HG03558 (cell line): ENCODE results near the gene MED25.
A peak's percentile ranks its signal among the peaks of the same experiment; 100 is the strongest.

ENCODE experiments used
- ATAC-seq: cut with Tn5 transposase; IDR thresholded peaks from one replicate; pipeline ENCODE4 v1.9.1; 2021; ENCODE audit warnings: moderate number of reproducible peaks; ENCODE audit not compliant: unreplicated experiment; ENCODE audit errors: extremely low read depth

MED25 gene

DNA sequence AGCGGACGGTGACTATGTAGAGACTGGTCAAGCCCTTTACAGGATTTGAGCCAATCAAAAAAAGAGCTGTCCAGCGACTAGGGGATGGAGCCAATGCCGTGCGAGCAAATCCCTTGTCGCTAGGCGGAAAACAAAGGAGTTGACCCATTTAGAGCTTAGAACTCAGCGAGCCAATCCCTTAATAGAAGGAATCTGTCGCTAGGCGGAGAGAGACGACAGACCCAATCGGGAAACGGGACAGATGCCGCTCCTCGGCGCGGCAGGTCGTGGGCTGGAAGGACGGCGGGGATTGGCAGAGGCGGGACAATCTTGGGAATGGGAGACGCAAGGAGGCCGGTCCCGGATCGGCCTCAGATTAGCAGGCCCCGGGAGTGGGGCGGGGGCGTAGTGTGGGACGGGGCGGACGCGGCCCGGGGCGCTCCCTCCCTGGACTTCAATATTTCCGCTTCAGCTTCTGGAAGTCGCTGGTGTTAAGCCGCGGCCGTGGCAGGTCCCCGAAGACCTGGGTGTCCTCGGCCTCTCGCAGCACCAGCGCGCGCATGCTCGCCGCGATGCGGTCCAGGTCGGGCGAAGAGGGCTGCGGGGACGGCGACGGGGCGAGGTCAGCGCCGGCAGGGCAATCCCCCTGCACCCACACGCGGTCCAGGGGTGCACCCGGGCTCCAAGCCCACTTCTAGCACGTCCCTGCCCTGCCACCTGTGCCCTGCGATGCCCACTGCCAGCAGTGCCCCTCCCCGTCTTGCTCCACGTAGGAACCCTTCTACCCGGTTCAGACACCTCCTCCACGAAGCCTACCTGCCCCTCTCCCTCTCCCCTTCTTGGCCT, 51.6 kb downstream of the MED25 start:
- ATAC-seq: no peak

DNA sequence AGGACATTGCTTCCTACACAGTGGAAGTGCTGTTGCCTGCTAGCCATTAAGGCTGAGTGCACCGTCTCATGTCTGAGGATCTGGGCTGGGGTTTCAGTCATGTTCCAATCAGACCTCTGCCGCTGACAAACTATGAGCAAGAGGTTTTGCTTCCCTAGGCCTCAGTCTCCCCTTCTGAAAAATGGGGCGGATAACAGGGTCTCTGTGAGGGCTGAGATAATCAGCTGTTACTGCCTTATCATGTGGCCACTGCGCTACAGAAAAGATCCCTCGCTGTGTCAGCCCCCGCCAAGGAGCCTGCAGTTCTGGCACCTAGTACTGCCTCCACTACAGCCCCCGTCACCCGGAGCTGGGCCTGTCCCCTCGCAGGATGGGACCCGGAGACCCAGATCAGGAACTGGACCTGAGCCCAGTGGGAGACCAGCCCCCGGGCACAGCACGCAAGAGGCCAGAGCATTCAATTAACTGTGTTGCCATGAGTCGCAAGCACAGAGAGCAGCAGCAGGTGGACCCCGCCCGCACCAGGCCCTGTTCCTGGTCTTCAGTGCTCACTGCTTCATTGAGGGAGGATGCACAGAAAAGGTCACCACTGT, 52.3 kb downstream of the MED25 start:
- ATAC-seq: no peak

GRCh38 chr19:49871349-49871985, 53.4 kb downstream of the MED25 start:
- ATAC-seq: no peak

DNA sequence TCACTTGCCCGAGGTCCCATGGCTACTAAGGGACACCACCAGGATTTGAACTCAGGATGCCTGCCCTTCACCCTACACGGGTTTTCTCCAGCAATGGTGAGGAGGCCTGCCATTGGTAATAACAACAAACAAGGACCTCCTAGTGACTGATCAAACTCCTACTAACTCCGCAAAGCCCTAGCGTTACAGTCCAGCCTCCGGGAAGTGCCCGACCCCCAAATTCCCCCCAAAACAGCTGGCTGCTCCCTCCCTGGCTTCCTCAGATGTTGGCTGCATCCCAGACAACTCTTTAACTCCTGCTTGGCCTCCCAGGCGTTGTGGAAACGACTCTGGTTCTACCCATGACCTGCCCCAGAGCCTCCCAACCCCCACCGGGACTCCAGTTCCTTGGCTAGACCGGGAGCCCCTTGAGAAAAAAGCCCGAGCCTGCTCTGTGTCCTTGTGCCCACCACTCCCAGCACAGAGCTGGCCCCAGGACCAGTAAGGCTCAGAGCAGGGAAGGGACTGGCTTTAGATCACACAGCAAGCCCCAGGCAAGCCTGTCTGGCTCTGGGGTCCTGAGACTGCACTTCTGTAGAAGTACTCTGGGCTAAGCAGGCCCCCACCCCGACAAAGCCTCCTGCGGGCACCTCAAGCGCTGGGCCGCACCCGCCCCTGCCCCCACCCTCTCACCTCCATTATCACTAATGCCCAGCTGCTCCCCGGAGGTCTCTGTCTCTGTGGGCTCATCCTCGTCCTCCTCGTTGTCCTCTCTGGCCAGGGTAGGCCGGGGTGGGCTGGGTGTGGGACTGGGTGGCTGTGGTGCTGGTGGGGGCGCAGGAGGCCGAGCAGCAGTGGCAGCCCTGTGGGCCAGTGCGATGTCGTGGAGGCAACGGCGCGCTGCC, 54.4 kb downstream of the MED25 start:
- ATAC-seq: no peak

DNA sequence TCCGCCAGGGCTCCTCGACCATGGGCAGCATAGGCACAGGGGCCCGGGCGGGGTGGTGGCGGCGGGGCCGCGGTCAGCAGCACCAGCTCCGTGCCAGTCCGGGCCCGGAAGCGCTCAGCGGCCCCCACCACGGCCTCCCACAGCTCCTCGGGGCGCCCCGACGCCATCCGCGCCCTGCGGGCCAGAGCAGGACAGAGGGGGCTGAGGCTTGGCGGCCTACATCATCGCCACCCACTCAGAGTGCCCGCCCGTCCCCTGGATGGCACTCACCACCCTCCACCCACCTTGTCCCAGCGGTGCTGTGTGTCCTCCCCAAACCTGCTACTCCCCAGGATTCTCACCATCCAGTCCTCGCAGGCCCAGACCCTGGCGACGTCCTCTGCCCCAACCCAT, 55.0 kb downstream of the MED25 start:
- ATAC-seq: no peak

GRCh38 chr19:49873834-49874233, 55.7 kb downstream of the MED25 start:
- ATAC-seq: no peak

- ATAC-seq: no peak
These were observed 56.5 kb downstream of the MED25 start for GRCh38 chr19:49874503-49875157.

DNA sequence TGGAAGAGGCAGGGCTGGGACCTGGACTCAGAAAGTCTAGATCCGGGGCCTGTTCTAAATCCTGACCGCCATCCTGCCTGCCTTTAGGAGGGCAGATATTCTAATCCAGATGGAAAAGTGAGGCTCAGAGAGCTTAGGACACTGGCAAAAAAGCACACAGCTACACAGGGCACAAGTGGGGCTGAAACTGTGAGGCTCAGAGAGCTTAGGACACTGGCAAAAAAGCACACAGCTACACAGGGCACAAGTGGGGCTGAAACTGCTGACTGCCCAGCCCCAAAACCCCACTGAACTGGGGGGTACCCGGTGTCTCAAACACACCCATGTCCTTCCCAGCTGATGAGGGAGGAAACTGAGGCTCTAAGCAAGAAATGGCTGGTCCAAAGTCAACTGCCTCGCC, 57.1 kb downstream of the MED25 start:
- ATAC-seq: no peak

GRCh38 chr19:49875857-49876421, 57.9 kb downstream of the MED25 start:
- no peak for ATAC-seq

DNA sequence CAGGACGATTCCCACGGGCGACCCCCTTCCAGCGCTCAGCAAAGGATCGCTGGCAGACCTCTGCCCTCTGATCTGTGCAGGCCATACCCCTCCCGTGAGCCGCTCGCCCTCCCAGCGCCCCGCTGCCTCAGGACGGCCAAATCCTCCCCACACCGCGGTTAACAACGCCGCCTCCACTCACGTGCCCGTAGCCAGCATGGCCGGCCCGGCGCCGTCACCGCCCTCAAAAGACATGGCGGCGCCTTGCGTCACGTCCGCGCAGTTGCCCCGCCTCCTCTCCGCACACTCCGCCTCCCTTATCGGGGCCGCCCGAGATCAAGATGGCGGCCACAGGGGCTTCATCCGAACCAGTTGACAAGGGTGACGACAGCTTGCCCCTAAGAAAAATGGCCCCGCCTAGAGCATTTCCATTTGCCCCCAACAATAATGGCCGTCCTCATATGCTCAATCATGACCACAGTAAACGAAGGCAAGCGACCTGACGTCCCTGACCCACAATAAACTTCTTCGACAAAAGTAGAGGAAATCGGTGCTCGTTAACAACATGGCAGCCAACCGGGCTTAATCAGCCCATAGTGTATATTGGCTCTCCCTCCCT, 58.4 kb downstream of the MED25 start:
- peak; percentile 24 for ATAC-seq

- peak; percentile 42 for ATAC-seq
These were observed 59.2 kb downstream of the MED25 start, which contains the start of the genes AKT1S1 and TBC1D17 for GRCh38 chr19:49877020-49877878. TSS of gene AKT1S1 (minus strand) at chr19:49877355. CDS start at chr19:49873295, 4,060 bp downstream. TSS of gene TBC1D17 (plus strand) at chr19:49877702. CDS start at chr19:49877724, 22 bp downstream.

- peak; percentile 20 for ATAC-seq
These were observed 60.0 kb downstream of the MED25 start for GRCh38 chr19:49877879-49878743.

DNA sequence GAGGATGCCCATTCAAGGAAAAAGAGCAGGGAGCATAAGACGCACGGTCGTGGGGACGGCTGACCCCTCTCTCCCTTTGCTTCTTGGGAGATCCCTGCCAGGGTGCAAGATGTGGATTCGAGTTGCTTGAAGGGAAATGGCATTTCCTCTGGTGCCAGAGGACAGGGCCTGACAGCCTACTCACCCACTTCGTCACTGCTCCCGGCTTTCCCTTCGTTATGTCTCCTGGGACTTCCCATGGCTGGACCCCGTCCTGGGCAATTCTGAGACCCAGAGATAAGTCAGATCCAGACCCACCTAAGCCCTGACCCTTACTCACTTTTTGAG, 60.6 kb downstream of the MED25 start:
- no peak for ATAC-seq

DNA sequence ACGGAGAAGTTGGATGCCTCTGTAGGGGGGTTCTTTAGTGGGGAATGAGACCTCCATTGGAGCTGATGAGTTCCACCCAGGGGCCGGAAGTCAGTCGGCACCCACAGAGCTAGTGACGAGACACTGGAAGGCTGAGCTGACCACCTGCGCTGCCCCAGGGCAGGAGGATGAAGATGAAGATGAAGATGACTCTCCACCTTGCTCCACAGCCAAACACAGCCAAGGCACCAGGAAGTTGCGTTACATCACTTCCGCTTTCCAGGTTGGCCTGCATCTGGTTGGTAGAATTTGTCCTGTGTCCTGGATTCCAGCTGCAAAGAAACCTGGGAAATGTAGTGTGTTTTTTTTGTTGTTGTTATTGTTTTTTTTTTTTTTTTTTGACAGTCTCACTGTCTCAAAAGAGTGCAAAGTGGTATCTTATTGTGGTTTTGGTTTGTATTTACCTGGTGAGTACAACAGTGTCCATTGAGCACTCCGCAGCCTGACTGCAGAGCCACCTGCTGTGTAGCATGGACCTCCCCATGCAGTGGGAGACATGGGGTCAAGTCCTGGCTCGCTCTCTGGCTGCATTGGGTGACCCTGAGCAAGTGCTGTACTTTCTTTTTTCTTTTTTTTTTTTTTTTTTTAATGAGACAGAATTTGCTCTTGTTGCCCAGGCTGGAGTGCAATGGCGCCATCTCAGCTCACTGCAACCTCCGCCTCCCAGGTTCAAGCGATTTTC, 61.3 kb downstream of the MED25 start:
- ATAC-seq: no peak

DNA sequence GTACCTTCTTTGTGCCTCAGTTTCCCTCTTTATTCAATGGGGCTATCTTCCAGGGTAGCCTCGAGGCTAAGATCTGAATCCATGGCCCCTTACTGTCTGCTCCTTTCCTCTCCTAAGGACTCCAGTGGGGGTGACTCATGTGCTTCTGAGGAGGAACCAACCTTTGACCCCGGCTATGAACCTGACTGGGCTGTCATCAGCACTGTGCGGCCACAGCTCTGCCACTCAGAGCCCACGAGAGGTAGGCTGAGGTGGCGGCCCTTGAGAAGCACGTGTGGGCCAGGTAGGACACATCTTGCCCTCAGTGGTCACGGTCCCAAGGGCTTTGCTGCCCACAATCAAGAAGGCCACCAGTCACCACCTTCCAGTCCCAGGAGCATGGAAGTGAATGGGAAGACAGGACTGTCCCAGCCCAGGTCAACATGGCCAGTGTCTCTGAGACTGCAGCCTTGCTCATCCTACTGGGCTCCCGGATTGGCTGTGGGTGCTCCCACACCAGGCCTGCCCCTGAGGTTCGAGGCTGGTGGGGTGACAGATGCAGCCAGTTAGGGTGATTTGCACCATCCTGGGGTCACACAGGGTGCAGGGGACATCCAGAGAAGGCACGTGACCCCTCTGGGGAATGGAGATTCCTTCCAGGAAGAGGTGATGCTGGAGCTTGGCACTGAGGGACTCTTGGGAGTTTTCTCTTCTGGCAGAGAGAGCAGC, 62.2 kb downstream of the MED25 start:
- ATAC-seq: no peak

GRCh38 chr19:49881186-49881585, 63.1 kb downstream of the MED25 start:
- ATAC-seq: no peak
